SK-N-SH treated with all-trans-retinoic acid at 6 μM for 48 hours (cell line): ENCODE measurements around the gene AGR2.

Experiments
- BACH2 ChIP-seq: fragments of 250-450 bp; sonication (Bioruptor Pico); IDR thresholded peaks from 2 replicates; pipeline ENCODE4 v1.9.0; 2021; ENCODE audit warnings: mild to moderate bottlenecking, borderline replicate concordance
- ZNF70 ChIP-seq: fragments of 450-650 bp; formaldehyde crosslinking; IDR thresholded peaks from 2 replicates; pipeline ENCODE4 v1.5.0; 2020; ENCODE audit warnings: mild to moderate bottlenecking, moderate library complexity

GRCh38 chr7:16816824-16817223 lies 12.0 kb upstream of the AGR2 start:
- TF ChIP-seq ZNF70 (CRISPR knock-in tag) (no peak), BACH2 (CRISPR knock-in tag) (no peak)
